ENCODE results near the gene CPNE6.
"Not testable (repeated sequence)": the region's sequence is repeated elsewhere in the genome, so short reads cannot be mapped to it uniquely, and the experiment has no call there.

CPNE6 gene

DNA sequence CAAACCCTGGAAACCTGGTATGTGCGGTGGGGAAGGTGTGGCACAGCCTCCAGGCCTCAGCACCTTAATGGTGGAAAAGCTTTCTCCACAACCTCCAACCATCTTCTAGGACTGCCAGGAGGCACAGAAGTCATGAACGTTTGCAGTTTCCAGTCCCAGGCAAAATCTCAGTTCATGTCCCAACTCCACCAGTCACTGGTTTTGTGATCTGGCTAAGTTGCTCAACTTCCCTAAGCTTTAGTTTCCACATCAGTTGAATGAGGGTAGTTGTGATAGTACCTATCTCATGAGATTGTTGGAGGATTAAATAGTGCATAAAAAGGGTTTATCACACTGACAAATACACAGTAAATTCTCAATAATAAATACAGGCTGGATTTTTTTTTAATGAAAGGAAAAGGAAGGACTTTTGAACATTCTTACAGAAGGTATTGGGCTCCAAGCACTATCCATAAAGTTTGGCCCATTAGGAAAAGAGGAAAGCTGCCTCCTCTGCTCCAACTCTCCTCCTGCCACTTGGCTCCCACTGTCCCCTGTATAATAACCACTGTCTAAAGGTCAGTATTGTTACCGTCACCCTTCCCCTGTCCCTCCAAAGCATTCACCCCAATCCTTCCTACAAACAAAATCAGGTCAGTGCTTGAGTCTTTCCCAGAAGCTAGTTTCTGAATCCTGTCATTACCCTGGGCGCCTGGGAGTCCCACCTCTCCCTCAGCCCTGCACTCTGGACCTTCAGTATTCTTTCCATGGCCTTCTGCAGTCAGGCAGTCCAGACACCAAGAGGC is 29.0 kb downstream of the CPNE6 start:
- Histone ChIP-seq H3K27ac (ENCODE audit: low read depth, low read length, severe bottlenecking) (no peak overlapping the region), H3K36me3 (ENCODE audit: control insufficient read depth, insufficient read depth, low read length) (peaks cover 76% of the 10 kb centered on the region), H3K4me1 (ENCODE audit: control insufficient read depth, insufficient read depth, low read length, poor library complexity, severe bottlenecking) (no peaks in the 10 kb centered on the region), H3K4me3 (ENCODE audit: extremely low read depth, insufficient read depth, low read length, poor library complexity, severe bottlenecking) (no peak overlapping the region), H3K9me3 (ENCODE audit: control insufficient read depth, low read length) (no peaks in the 10 kb centered on the region)
- 94% methylated on average over 2 to 3 of the region's 4 CpGs for WGBS, 2 experiments (ENCODE audit: insufficient coverage in 2 of 2)

DNA sequence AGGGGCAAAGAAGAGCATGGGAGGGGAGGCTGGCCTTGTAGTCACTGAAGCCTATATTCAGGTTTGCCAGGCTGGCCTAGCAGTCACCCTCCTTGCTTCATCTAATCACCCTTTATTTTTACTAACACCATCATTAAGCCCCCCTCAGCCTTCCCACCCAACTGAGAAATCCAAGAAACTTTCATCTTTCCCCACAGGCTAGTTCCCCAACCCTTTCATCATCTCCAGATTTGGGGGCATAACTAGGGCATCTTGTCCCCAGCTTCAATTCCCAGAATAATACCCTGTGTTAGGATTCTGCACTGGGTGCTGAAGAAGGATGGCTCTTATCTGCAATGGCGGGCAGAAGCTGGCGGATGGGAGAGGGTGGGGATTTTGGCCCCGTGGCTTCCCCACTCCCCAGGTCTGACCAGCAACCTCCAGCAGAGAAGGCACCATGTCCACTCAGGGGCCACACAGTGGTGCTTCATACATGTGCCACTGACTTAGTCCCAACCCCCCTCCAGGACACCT is 29.7 kb downstream of the CPNE6 start:
- H3K36me3 ChIP-seq (ENCODE audit: control insufficient read depth, insufficient read depth, low read length): peaks cover 76% of the 10 kb centered on the region
- 100% methylated on average over 3 of the region's 3 CpGs; no CpG with 5 or more reads in 1 of the 2 experiments for WGBS, 2 experiments (ENCODE audit: insufficient coverage in 2 of 2)
- H3K4me3 ChIP-seq (ENCODE audit: extremely low read depth, insufficient read depth, low read length, poor library complexity, severe bottlenecking): no peak overlapping the region
- no peaks in the 10 kb centered on the region for H3K9me3 ChIP-seq (ENCODE audit: control insufficient read depth, low read length)
- H3K4me1 ChIP-seq (ENCODE audit: control insufficient read depth, insufficient read depth, low read length, poor library complexity, severe bottlenecking): no peaks in the 10 kb centered on the region
- H3K27ac ChIP-seq (ENCODE audit: low read depth, low read length, severe bottlenecking): no peak overlapping the region

DNA sequence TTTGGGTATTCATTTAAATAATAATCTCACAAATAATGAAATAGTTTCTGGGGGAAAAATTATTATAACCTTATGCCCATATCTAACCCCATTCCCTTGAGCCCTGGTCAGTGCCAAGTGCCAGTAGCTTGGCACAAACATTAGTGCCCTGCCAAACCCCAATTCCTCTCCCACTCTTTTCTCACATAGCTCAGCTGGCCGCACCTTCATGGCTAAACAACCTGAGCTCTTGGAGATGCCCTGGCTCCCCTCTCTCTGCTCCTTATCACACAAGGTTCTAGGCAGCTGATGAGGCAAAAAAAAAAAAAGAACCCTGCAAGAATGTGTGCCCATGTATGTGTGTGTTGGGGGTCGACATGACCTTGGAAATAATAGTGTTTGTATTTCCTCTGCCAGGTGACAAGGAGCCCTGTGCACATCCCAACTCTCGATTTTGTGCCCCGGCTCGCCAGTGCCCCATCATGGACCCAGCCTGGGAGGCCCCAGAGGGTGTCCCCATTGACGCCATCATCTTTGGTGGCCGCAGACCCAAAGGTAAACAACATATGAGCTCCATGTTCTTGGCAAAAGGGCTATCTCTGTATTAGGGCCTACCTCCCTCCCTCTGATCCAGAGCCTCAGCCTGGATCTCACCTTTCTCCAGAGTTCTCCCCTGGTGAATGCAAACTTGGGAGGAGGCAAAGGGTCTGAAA is 31.1 kb downstream of the CPNE6 start:
- Histone ChIP-seq H3K27ac (ENCODE audit: low read depth, low read length, severe bottlenecking) (no peak overlapping the region), H3K9me3 (ENCODE audit: control insufficient read depth, low read length) (no peaks in the 10 kb centered on the region), H3K36me3 (ENCODE audit: control insufficient read depth, insufficient read depth, low read length) (peaks cover 70% of the 10 kb centered on the region), H3K4me3 (ENCODE audit: extremely low read depth, insufficient read depth, low read length, poor library complexity, severe bottlenecking) (no peak overlapping the region), H3K4me1 (ENCODE audit: control insufficient read depth, insufficient read depth, low read length, poor library complexity, severe bottlenecking) (no peaks in the 10 kb centered on the region)
- 92 to 100% methylated on average over 5 to 6 of the region's 7 CpGs for WGBS, 2 experiments (ENCODE audit: insufficient coverage in 2 of 2)

DNA sequence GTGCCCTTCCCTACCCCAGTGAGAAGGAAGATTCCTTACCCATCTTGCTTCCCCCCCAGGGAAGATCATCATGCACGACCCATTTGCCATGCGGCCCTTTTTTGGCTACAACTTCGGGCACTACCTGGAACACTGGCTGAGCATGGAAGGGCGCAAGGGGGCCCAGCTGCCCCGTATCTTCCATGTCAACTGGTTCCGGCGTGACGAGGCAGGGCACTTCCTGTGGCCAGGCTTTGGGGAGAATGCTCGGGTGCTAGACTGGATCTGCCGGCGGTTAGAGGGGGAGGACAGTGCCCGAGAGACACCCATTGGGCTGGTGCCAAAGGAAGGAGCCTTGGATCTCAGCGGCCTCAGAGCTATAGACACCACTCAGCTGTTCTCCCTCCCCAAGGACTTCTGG is 32.1 kb downstream of the CPNE6 start:
- WGBS, 2 experiments (ENCODE audit: insufficient coverage in 2 of 2): 94% methylated on average over 11 to 13 of the region's 13 CpGs
- H3K36me3 ChIP-seq (ENCODE audit: control insufficient read depth, insufficient read depth, low read length): peaks cover 61% of the 10 kb centered on the region
- H3K27ac ChIP-seq (ENCODE audit: low read depth, low read length, severe bottlenecking): no peak overlapping the region
- H3K4me1 ChIP-seq (ENCODE audit: control insufficient read depth, insufficient read depth, low read length, poor library complexity, severe bottlenecking): no peaks in the 10 kb centered on the region
- no peak overlapping the region for H3K4me3 ChIP-seq (ENCODE audit: extremely low read depth, insufficient read depth, low read length, poor library complexity, severe bottlenecking)
- H3K9me3 ChIP-seq (ENCODE audit: control insufficient read depth, low read length): no peaks in the 10 kb centered on the region

DNA sequence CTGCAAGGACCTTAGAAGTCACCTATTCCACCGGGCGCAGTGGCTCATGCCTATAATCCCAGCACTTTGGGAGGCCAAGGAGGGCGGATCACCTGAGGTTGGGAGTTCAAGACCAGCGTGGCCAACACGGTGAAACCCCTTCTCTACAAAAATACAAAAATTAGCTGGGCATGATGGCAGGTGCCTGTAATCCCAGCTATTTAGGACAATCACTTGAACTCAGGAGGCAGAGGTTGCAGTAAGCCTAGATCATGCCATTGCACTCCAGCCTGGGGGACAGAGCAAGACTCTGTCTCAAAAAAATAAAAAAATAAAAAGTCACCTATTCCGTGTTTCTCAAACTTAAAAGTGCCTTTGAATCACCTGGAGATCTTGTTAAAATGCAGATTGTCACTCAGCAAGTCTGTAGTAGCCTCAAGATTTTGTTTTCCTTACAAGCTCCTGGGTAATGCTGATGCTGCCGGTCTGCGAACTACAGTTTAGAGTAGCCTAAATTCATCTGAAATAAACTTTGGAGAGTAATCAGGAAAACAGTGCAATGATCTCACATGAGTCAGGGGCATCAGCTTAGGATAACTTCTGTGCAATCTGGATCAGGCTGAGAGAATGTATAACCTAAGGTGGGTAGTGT is 34.4 kb downstream of the CPNE6 start:
- H3K27ac ChIP-seq (ENCODE audit: low read depth, low read length, severe bottlenecking); H3K9me3 ChIP-seq (ENCODE audit: control insufficient read depth, low read length); H3K4me1 ChIP-seq (ENCODE audit: control insufficient read depth, insufficient read depth, low read length, poor library complexity, severe bottlenecking); H3K4me3 ChIP-seq (ENCODE audit: extremely low read depth, insufficient read depth, low read length, poor library complexity, severe bottlenecking): not testable (repeated sequence)
- WGBS, 2 experiments (ENCODE audit: insufficient coverage in 2 of 2): 92 to 95% methylated on average over 8 of the region's 8 CpGs
- H3K36me3 ChIP-seq (ENCODE audit: control insufficient read depth, insufficient read depth, low read length): peaks cover 39% of the 10 kb centered on the region

DNA sequence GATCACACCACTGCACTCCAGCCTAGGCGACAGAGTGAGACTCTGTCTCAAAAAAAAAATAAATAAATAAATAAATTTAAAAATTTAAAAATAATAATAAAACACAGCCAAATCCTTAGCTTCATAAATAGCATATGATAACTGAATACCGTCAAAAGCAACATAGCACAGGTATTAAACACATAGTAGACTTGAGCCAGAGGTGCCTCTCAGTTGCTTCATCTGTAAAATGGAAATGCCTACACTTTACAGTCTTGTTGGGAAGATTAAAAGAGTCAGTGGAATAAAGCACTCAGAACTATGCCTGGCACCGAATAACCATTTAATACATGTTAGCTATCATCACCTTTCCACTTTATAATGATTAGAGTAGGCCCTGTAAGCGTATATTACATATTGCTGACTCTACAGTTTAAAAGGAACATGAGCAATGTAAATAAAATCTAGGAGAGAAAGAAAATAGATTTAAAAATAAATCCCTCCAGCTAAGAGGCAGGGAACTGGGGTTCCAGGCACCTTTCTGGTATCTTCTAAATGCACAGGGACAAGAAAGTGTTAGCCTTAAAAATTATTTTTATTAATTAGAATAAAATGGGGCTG is 35.4 kb downstream of the CPNE6 start:
- Histone ChIP-seq H3K4me1 (ENCODE audit: control insufficient read depth, insufficient read depth, low read length, poor library complexity, severe bottlenecking) (no peaks in the 10 kb centered on the region), H3K36me3 (ENCODE audit: control insufficient read depth, insufficient read depth, low read length) (peaks cover 30% of the 10 kb centered on the region), H3K9me3 (ENCODE audit: control insufficient read depth, low read length) (no peaks in the 10 kb centered on the region), H3K4me3 (ENCODE audit: extremely low read depth, insufficient read depth, low read length, poor library complexity, severe bottlenecking) (no peak overlapping the region), H3K27ac (ENCODE audit: low read depth, low read length, severe bottlenecking) (no peak overlapping the region)
- no CpG with 5 or more reads among the region's 4 CpGs for WGBS, 2 experiments (ENCODE audit: insufficient coverage in 2 of 2)

DNA sequence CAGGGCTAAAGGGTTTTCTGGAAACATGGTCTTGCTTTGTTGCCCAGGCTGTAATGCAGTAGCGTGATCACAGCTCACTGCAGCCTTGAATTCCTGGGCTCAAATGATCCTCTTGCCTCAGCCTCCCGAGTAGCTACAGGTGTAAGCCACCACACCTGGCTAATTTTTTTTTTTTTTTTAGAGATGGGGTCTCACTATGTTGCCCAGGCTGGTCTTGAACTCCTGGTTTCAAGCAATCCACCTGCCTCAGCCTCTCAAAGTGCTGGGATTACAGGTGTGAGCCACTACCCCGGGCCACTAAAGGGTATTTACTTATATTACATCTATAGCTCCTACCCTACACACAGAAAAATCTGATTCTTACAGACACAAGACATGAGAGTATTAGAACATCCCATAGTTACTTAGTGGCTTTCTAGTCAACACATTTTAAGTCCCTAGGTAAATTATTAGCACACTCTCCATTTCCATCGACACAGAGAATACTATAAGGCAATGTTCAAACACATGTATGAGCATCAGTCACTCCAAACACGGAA is 37.0 kb downstream of the CPNE6 start:
- no peaks in the 10 kb centered on the region for H3K9me3 ChIP-seq (ENCODE audit: control insufficient read depth, low read length)
- H3K4me1 ChIP-seq (ENCODE audit: control insufficient read depth, insufficient read depth, low read length, poor library complexity, severe bottlenecking): no peaks in the 10 kb centered on the region
- no peak overlapping the region for H3K4me3 ChIP-seq (ENCODE audit: extremely low read depth, insufficient read depth, low read length, poor library complexity, severe bottlenecking)
- H3K27ac ChIP-seq (ENCODE audit: low read depth, low read length, severe bottlenecking): no peak overlapping the region
- 31 to 70% methylated on average over 2 to 4 of the region's 5 CpGs for WGBS, 2 experiments (ENCODE audit: insufficient coverage in 2 of 2)
- peaks cover 15% of the 10 kb centered on the region for H3K36me3 ChIP-seq (ENCODE audit: control insufficient read depth, insufficient read depth, low read length)

DNA sequence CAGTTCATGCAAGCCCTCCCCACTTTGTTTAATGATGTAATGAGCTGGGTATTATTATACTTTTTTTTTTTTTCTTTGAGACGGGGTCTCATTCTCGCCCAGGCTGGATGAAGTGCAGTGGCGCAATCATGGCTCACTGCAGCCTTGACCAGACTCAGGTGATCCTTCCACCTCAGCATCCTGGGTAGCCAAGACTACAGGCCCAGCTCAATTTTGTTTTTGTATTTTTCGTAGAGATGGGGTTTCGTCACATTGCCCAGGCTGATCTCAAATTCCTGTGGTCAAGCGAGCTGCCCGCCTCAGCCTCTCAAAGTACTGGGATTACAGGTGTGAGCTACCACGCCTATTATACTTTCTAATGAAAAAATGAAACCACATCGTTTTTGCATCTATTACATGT is 38.7 kb downstream of the CPNE6 start:
- no peaks in the 10 kb centered on the region for H3K9me3 ChIP-seq (ENCODE audit: control insufficient read depth, low read length)
- WGBS, 2 experiments (ENCODE audit: insufficient coverage in 2 of 2): 89 to 93% methylated on average over 5 to 6 of the region's 9 CpGs
- H3K27ac ChIP-seq (ENCODE audit: low read depth, low read length, severe bottlenecking): no peak overlapping the region
- no peak overlapping the region for H3K4me3 ChIP-seq (ENCODE audit: extremely low read depth, insufficient read depth, low read length, poor library complexity, severe bottlenecking)
- H3K4me1 ChIP-seq (ENCODE audit: control insufficient read depth, insufficient read depth, low read length, poor library complexity, severe bottlenecking): no peaks in the 10 kb centered on the region
- no peaks in the 10 kb centered on the region for H3K36me3 ChIP-seq (ENCODE audit: control insufficient read depth, insufficient read depth, low read length)

DNA sequence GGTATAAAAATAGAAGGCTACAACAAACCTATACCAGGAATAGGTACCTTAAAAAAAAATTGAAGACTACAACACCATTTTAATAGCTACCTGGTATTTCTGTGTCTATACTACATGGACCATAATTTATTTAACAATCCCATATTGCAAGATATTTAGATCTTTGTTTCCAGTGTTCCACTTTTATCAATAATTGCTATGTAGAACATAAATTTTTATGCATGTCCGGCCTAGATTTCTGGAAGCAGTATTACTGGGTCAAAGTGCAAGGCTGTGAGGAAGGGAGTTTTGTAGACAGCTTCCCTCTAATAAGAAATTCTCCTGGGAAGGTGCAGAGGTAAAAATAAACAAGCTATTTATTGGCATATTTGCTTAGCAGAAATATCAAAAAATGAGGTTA is 39.2 kb downstream of the CPNE6 start:
- Histone ChIP-seq H3K9me3 (ENCODE audit: control insufficient read depth, low read length) (no peaks in the 10 kb centered on the region), H3K27ac (ENCODE audit: low read depth, low read length, severe bottlenecking) (no peak overlapping the region), H3K4me1 (ENCODE audit: control insufficient read depth, insufficient read depth, low read length, poor library complexity, severe bottlenecking) (no peaks in the 10 kb centered on the region), H3K36me3 (ENCODE audit: control insufficient read depth, insufficient read depth, low read length) (no peaks in the 10 kb centered on the region), H3K4me3 (ENCODE audit: extremely low read depth, insufficient read depth, low read length, poor library complexity, severe bottlenecking) (no peak overlapping the region)
- no CpG with 5 or more reads among the region's 1 CpG for WGBS, 2 experiments (ENCODE audit: insufficient coverage in 2 of 2)

DNA sequence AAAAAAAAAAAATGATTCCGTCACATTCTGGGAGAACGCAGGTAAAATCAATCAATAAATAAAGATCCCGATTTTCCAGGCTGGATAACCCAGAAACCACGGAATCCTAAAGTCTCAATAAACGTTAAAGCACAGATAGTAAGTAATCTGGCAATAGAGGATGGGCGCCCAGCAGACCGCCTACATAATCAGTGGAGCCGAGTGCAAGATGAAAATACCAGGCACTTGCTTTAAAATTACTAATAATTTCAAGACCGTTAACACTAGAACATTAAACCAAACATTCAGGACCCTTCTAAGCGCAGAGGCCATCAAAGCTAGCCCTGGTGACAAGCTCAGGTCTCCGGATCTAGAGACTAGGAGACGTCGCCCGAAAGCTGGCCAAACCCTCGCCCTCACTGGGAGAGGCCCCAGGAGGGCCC is 42.0 kb downstream of the CPNE6 start:
- 12 to 13% methylated on average over 5 to 12 of the region's 15 CpGs for WGBS, 2 experiments (ENCODE audit: insufficient coverage in 2 of 2)

More for the DNA sequence above, 42.0 kb downstream of the CPNE6 start:
- H3K9me3 ChIP-seq (ENCODE audit: control insufficient read depth, low read length): no peaks in the 10 kb centered on the region
- peak overlapping the region; percentile 97 for H3K27ac ChIP-seq (ENCODE audit: low read depth, low read length, severe bottlenecking)
- peaks cover 14% of the 10 kb centered on the region for H3K36me3 ChIP-seq (ENCODE audit: control insufficient read depth, insufficient read depth, low read length)
- peak overlapping the region; percentile 80 for H3K4me3 ChIP-seq (ENCODE audit: extremely low read depth, insufficient read depth, low read length, poor library complexity, severe bottlenecking)
- peaks cover 5% of the 10 kb centered on the region for H3K4me1 ChIP-seq (ENCODE audit: control insufficient read depth, insufficient read depth, low read length, poor library complexity, severe bottlenecking)
